Vagina (tissue), 2 donors: ENCODE measurements around the gene LAIR1. TPM values are rescaled to one million over a fixed set of nuclear protein-coding genes. Genes with fewer than 3 reads are reported as not detected.
A peak's percentile ranks its signal among the peaks of the same experiment; 100 is the strongest.

ENCODE experiments used
- DNase-seq, 2 donors: peaks; one replicate each; pipeline ENCODE4 v3.0.0-alpha.2; 2017; ENCODE audit errors: extremely low spot score in 2 of 2
- H3K27ac ChIP-seq: fragments of 200-600 bp; sonication (generic); one replicate; pipeline ENCODE4 v1.5.1; 2019
- H3K27me3 ChIP-seq: fragments of 200-600 bp; sonication (generic); one replicate; pipeline ENCODE4 v1.5.1; 2019
- H3K36me3 ChIP-seq, 2 donors: fragments of 200-600 bp; sonication (generic); one replicate each; pipeline ENCODE4 v1.5.1; 2017 to 2019
- H3K4me1 ChIP-seq: fragments of 200-600 bp; sonication (generic); one replicate; pipeline ENCODE4 v1.5.1; 2019
- H3K4me3 ChIP-seq, 2 donors: fragments of 200-600 bp; sonication (generic); 1 replicate in 1 of 2; 2 replicates in 1 of 2; pipeline ENCODE4 v1.5.1; 2016 to 2019
- H3K9me3 ChIP-seq: fragments of 200-600 bp; sonication (generic); one replicate; pipeline ENCODE4 v1.5.1; 2019
- CTCF ChIP-seq, 3 experiments: fragments of 450-650 bp in 2 of 3; fragments of 200-600 bp in 1 of 3; sonication (generic) in 1 of 3; IDR thresholded peaks; one replicate each; pipeline ENCODE4 v1.5.1; 2017 to 2019; ENCODE audit warnings: antibody characterized with exemption in 3 of 3, mild to moderate bottlenecking in 2 of 3, moderate library complexity in 2 of 3
- POLR2A ChIP-seq, 2 donors: fragments of 450-650 bp; IDR thresholded peaks; one replicate each; pipeline ENCODE4 v1.6.1; 2017; ENCODE audit warnings: antibody characterized with exemption in 2 of 2, mild to moderate bottlenecking in 2 of 2, moderate library complexity in 2 of 2
- POLR2AphosphoS5 ChIP-seq, 2 donors: sonication (generic); formaldehyde crosslinking; IDR thresholded peaks; one replicate each; pipeline ENCODE4 v1.9.0; 2017; ENCODE audit warnings: antibody characterized with exemption in 2 of 2, mild to moderate bottlenecking in 2 of 2, low read depth in 1 of 2; ENCODE audit not compliant: insufficient read depth in 1 of 2
- intact Hi-C: fragments of 100-400 bp; cut with DNase I; formaldehyde crosslinking; loops from one replicate; pipeline ENCODE4 v1.15.1; 2023
- total RNA-seq: library from RNA; depleted of rRNA; stranded (reverse); fragments of >200 nt; gene quantifications from one replicate; pipeline ENCODE4 v1.2.3, GENCODE V29; 2016

The LAIR1 gene
- total RNA-seq, 1 donor from 2014 or later: 8.8 TPM

GRCh38 chr19:54407780-54408179 is 43.0 kb upstream of the LAIR1 start:
- H3K27me3 ChIP-seq: no peaks in the 10 kb centered on the region
- no peaks in the 10 kb centered on the region for H3K36me3 ChIP-seq
- intact Hi-C loops: no loop called here
- TF ChIP-seq POLR2A (IDR thresholded peaks at IDR 0.05) (no peak), CTCF (IDR thresholded peaks at IDR 0.05) (no peak), POLR2AphosphoS5 (IDR thresholded peaks at IDR 0.05; ENCODE audit: insufficient read depth in 1 of 2, low read depth in 1 of 2) (no peak)
- no peak overlapping the region for H3K4me3 ChIP-seq
- no peaks in the 10 kb centered on the region for H3K4me1 ChIP-seq
- no peak overlapping the region for H3K27ac ChIP-seq
- no peak for DNase-seq
- no peaks in the 10 kb centered on the region for H3K9me3 ChIP-seq

- no peaks in the 10 kb centered on the region for H3K27me3 ChIP-seq
- no peak overlapping the region for H3K27ac ChIP-seq
- H3K9me3 ChIP-seq: no peaks in the 10 kb centered on the region
- intact Hi-C loops: no loop called here
- H3K4me3 ChIP-seq: no peak overlapping the region
- H3K36me3 ChIP-seq: no peaks in the 10 kb centered on the region
- no peak for DNase-seq
- H3K4me1 ChIP-seq: no peaks in the 10 kb centered on the region
- no peak for TF ChIP-seq POLR2AphosphoS5 (IDR thresholded peaks at IDR 0.05; ENCODE audit: insufficient read depth in 1 of 2, low read depth in 1 of 2)
- TF ChIP-seq POLR2A (IDR thresholded peaks at IDR 0.05): no peak
- no peak for TF ChIP-seq CTCF (IDR thresholded peaks at IDR 0.05)
Measured at GRCh38 chr19:54405628-54406027, 40.9 kb upstream of the LAIR1 start.

- H3K27ac ChIP-seq: no peak overlapping the region
- intact Hi-C loops: no loop called here
- H3K27me3 ChIP-seq: no peaks in the 10 kb centered on the region
- no peak for DNase-seq
- no peaks in the 10 kb centered on the region for H3K9me3 ChIP-seq
- no peaks in the 10 kb centered on the region for H3K36me3 ChIP-seq
- no peak for TF ChIP-seq POLR2A (IDR thresholded peaks at IDR 0.05)
- no peak for TF ChIP-seq POLR2AphosphoS5 (IDR thresholded peaks at IDR 0.05; ENCODE audit: insufficient read depth in 1 of 2, low read depth in 1 of 2)
- no peak for TF ChIP-seq CTCF (IDR thresholded peaks at IDR 0.05)
- H3K4me1 ChIP-seq: no peaks in the 10 kb centered on the region
- H3K4me3 ChIP-seq: no peak overlapping the region
Measured at GRCh38 chr19:54403054-54403453, 38.3 kb upstream of the LAIR1 start.

GRCh38 chr19:54400913-54401312 is 36.2 kb upstream of the LAIR1 start:
- Histone ChIP-seq H3K27me3 (no peaks in the 10 kb centered on the region), H3K36me3 (no peaks in the 10 kb centered on the region), H3K9me3 (no peaks in the 10 kb centered on the region), H3K4me3 (no peak overlapping the region), H3K4me1 (no peaks in the 10 kb centered on the region), H3K27ac (no peak overlapping the region)
- DNase-seq: no peak
- no peak for TF ChIP-seq POLR2A (IDR thresholded peaks at IDR 0.05)
- TF ChIP-seq POLR2AphosphoS5 (IDR thresholded peaks at IDR 0.05; ENCODE audit: insufficient read depth in 1 of 2, low read depth in 1 of 2): no peak
- TF ChIP-seq CTCF (IDR thresholded peaks at IDR 0.05): no peak
- intact Hi-C loops: no loop called here

GRCh38 chr19:54399189-54399588 is 34.5 kb upstream of the LAIR1 start:
- no peak for DNase-seq
- H3K4me3 ChIP-seq: no peak overlapping the region
- no peak overlapping the region for H3K27ac ChIP-seq
- intact Hi-C loops: no loop called here
- TF ChIP-seq POLR2AphosphoS5 (IDR thresholded peaks at IDR 0.05; ENCODE audit: insufficient read depth in 1 of 2, low read depth in 1 of 2) (peak in 1 of 2 donors; percentile 35), POLR2A (IDR thresholded peaks at IDR 0.05) (no peak)
- H3K4me1 ChIP-seq: no peaks in the 10 kb centered on the region
- H3K36me3 ChIP-seq: no peaks in the 10 kb centered on the region
- H3K27me3 ChIP-seq: no peaks in the 10 kb centered on the region
- no peaks in the 10 kb centered on the region for H3K9me3 ChIP-seq
